T-helper 2 cell (primary cell): ENCODE results near the gene C15orf62.
A peak's percentile ranks its signal among the peaks of the same experiment; 100 is the strongest.

Experiments used
- DNase-seq, 5 experiments: peaks; one replicate each; pipeline versions ENCODE4 v3.0.0 to v3.0.0-alpha.2; 2012 to 2022

Gene C15orf62

GRCh38 chr15:40785164-40785563 is 15.4 kb downstream of the C15orf62 start:
- no peak for DNase-seq

- DNase-seq, result no peak
These were observed 16.0 kb downstream of the C15orf62 start for GRCh38 chr15:40785814-40786213.

- peak in 3 of 5 experiments; percentile 43 to 63 (median 51) for DNase-seq
These were observed 17.6 kb downstream of the C15orf62 start for GRCh38 chr15:40787344-40787841.

- DNase-seq, result no peak
These were observed 18.2 kb downstream of the C15orf62 start for GRCh38 chr15:40787991-40788390.

- no peak for DNase-seq
These were observed 19.3 kb downstream of the C15orf62 start for GRCh38 chr15:40789119-40789518.

GRCh38 chr15:40789999-40790398 is 20.2 kb downstream of the C15orf62 start:
- DNase-seq, result no peak

- no peak for DNase-seq
These were observed 20.9 kb downstream of the C15orf62 start for GRCh38 chr15:40790718-40791117.

- no peak for DNase-seq
These were observed 22.6 kb downstream of the C15orf62 start for GRCh38 chr15:40792394-40792793.

- peak in 1 of 5 experiments; percentile 74 for DNase-seq
These were observed 23.6 kb downstream of the C15orf62 start for GRCh38 chr15:40793216-40793989.

GRCh38 chr15:40796041-40796440 is 26.3 kb downstream of the C15orf62 start:
- DNase-seq, result no peak

- no peak for DNase-seq
These were observed 26.7 kb downstream of the C15orf62 start for GRCh38 chr15:40796512-40796911.

- no peak for DNase-seq
These were observed 29.7 kb downstream of the C15orf62 start for GRCh38 chr15:40799523-40799922.

- DNase-seq, result no peak
These were observed 33.3 kb downstream of the C15orf62 start for GRCh38 chr15:40803076-40803475.

- no peak for DNase-seq
These were observed 33.9 kb downstream of the C15orf62 start for GRCh38 chr15:40803688-40804087.

- no peak for DNase-seq
These were observed 36.9 kb downstream of the C15orf62 start for GRCh38 chr15:40806672-40807027.

- peak; percentile 76 to 98 (median 90) for DNase-seq
These were observed 37.5 kb downstream of the C15orf62 start, which contains the start of the genes DNAJC17 and ZFYVE19 for GRCh38 chr15:40807028-40807887. TSS of gene DNAJC17 (minus strand) at chr15:40807473. CDS start at chr15:40807446, 27 bp downstream. TSS of gene ZFYVE19 (plus strand) at chr15:40807089. CDS start at chr15:40807590, 501 bp downstream.

GRCh38 chr15:40807888-40808461 is 38.2 kb downstream of the C15orf62 start:
- DNase-seq, result no peak

- DNase-seq, result no peak
These were observed 39.2 kb downstream of the C15orf62 start for GRCh38 chr15:40808861-40809450.

GRCh38 chr15:40812721-40813425 is 43.1 kb downstream of the C15orf62 start:
- DNase-seq, result no peak

- no peak for DNase-seq
These were observed 45.4 kb downstream of the C15orf62 start for GRCh38 chr15:40815042-40815698.

GRCh38 chr15:40819048-40819447 is 49.3 kb downstream of the C15orf62 start:
- DNase-seq, result no peak
